Fibroblast of lung (primary cell): ENCODE results near the gene EBF3. TPM values are rescaled to one million over a fixed set of nuclear protein-coding genes. Genes with fewer than 3 reads are reported as not detected.

Source experiments
- DNase-seq, 2 donors: peaks; one replicate each; pipeline versions ENCODE4 v3.0.0 to v3.0.0-alpha.2; 2010; ENCODE audit warnings: low read depth in 2 of 2
- H2AFZ ChIP-seq: 2 replicates; pipeline ENCODE4 v1.5.1; 2012; ENCODE audit warnings: low read length, control low read depth, inconsistent platforms
- H3K27ac ChIP-seq: 2 replicates; pipeline ENCODE4 v1.5.1; 2011; ENCODE audit warnings: low read length, control low read depth; ENCODE audit not compliant: insufficient read depth
- H3K27me3 ChIP-seq: 2 replicates; pipeline ENCODE4 v1.5.1; 2011; ENCODE audit warnings: mild to moderate bottlenecking, low read length; ENCODE audit not compliant: control insufficient read depth, insufficient read depth
- H3K36me3 ChIP-seq: 2 replicates; pipeline ENCODE4 v1.5.1; 2011; ENCODE audit warnings: low read length; ENCODE audit not compliant: control insufficient read depth, insufficient read depth
- H3K4me1 ChIP-seq: 2 replicates; pipeline ENCODE4 v1.5.1; 2011; ENCODE audit warnings: low read length; ENCODE audit not compliant: control insufficient read depth, insufficient read depth; ENCODE audit errors: extremely low read depth
- H3K4me2 ChIP-seq: 2 replicates; pipeline ENCODE4 v1.5.1; 2011; ENCODE audit warnings: low read length, control low read depth; ENCODE audit not compliant: insufficient read depth; ENCODE audit errors: extremely low read depth
- H3K4me3 ChIP-seq, 4 experiments: fragments of 200-600 bp in 1 of 4; sonication (generic) in 1 of 4; replicated peaks in 1 of 4; 2 replicates each; pipeline ENCODE4 v1.5.1; 2011 to 2016; ENCODE audit warnings: low read length in 4 of 4, low read depth in 3 of 4, mild to moderate bottlenecking in 3 of 4, control low read depth in 2 of 4, inconsistent platforms in 1 of 4, mixed read lengths in 1 of 4; ENCODE audit not compliant: insufficient read depth in 1 of 4; ENCODE audit errors: control extremely low read depth in 1 of 4
- H3K79me2 ChIP-seq: 2 replicates; pipeline ENCODE4 v1.5.1; 2012; ENCODE audit warnings: mild to moderate bottlenecking, low read length, inconsistent platforms; ENCODE audit not compliant: control insufficient read depth, insufficient read depth
- H3K9ac ChIP-seq: 2 replicates; pipeline ENCODE4 v1.5.1; 2011; ENCODE audit warnings: mild to moderate bottlenecking, low read length, control low read depth; ENCODE audit not compliant: insufficient read depth
- H3K9me3 ChIP-seq: 2 replicates; pipeline ENCODE4 v1.5.1; 2012; ENCODE audit warnings: low read depth, low read length; ENCODE audit not compliant: control insufficient read depth, insufficient read depth
- H4K20me1 ChIP-seq: 2 replicates; pipeline ENCODE4 v1.5.1; 2011; ENCODE audit warnings: low read length; ENCODE audit not compliant: control insufficient read depth, insufficient read depth; ENCODE audit errors: extremely low read depth
- EZH2 ChIP-seq: IDR thresholded peaks from 2 replicates; pipeline ENCODE4 v1.5.1; 2012; ENCODE audit warnings: low read length, control low read depth, mild to moderate bottlenecking; ENCODE audit errors: missing control alignments
- polyA plus RNA-seq, 2 donors: library from polyadenylated mRNA; depleted of rRNA in 1 of 2; stranded (reverse) in 1 of 2; unstranded in 1 of 2; fragments of >200 nt; gene quantifications; 2 replicates each; pipeline ENCODE4 v1.2.1, GENCODE V29; 2011 to 2012; ENCODE audit warnings: missing spikeins in 1 of 2
- total RNA-seq: library from RNA; depleted of rRNA; stranded (reverse); fragments of >200 nt; gene quantifications from 2 replicates; pipeline ENCODE4 v1.2.1, GENCODE V29; 2014
- TF ChIP-seq, protein P1 (sequence below), 2 donors: IDR thresholded peaks in 1 of 2; conservative IDR thresholded peaks in 1 of 2; 1 replicate in 1 of 2; 2 replicates in 1 of 2; pipeline ENCODE4 v1.5.1; 2011 to 2012; ENCODE audit warnings: low read length in 2 of 2, control low read depth in 1 of 2, inconsistent platforms in 1 of 2, low read depth in 1 of 2, mild to moderate bottlenecking in 1 of 2

The EBF3 gene
- total and polyA plus RNA-seq, 2 donors (not counting 1 experiment from before 2014, with no cell fraction given), result 0.12 to 0.17 TPM

DNA sequence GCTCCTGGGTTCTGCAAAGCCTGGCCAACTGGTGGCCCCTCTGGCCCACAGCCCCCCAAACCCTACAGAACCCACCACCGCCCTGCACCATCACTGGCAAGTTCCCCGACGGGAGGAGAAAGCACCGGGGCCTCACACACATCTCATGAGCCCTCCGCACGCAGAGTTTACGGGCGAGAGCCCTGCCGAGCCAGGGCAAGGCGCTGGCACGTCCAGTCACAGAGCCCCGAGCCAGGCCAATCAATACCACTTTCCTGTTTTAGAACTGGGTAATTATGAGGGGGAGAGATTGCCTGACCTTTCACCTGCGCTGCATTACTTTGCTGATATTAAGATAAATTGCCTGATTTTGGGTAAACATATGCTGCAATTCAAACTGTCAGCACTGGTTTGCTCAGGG lies 113.3 kb downstream of the EBF3 start:
- H3K27ac ChIP-seq, result no peak overlapping the region
- H3K4me1 ChIP-seq, result no peaks in the 10 kb centered on the region
- H3K9ac ChIP-seq, result no peak overlapping the region
- no peaks in the 10 kb centered on the region for H4K20me1 ChIP-seq
- no peak for TF ChIP-seq EZH2
- TF ChIP-seq, protein P1, sequence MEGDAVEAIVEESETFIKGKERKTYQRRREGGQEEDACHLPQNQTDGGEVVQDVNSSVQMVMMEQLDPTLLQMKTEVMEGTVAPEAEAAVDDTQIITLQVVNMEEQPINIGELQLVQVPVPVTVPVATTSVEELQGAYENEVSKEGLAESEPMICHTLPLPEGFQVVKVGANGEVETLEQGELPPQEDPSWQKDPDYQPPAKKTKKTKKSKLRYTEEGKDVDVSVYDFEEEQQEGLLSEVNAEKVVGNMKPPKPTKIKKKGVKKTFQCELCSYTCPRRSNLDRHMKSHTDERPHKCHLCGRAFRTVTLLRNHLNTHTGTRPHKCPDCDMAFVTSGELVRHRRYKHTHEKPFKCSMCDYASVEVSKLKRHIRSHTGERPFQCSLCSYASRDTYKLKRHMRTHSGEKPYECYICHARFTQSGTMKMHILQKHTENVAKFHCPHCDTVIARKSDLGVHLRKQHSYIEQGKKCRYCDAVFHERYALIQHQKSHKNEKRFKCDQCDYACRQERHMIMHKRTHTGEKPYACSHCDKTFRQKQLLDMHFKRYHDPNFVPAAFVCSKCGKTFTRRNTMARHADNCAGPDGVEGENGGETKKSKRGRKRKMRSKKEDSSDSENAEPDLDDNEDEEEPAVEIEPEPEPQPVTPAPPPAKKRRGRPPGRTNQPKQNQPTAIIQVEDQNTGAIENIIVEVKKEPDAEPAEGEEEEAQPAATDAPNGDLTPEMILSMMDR (conservative IDR thresholded peaks at IDR 0.05 in 1 of 2, IDR thresholded peaks at IDR 0.05 in 1 of 2; ENCODE audit: low read depth in 1 of 2, low read length in 2 of 2), result no peak
- H3K4me3 ChIP-seq, result no peak overlapping the region
- H3K4me2 ChIP-seq, result no peak overlapping the region
- H2AFZ ChIP-seq, result no peak overlapping the region
- no peaks in the 10 kb centered on the region for H3K9me3 ChIP-seq
- no peak for DNase-seq
- H3K27me3 ChIP-seq, result no peaks in the 10 kb centered on the region
- no peaks in the 10 kb centered on the region for H3K79me2 ChIP-seq
- H3K36me3 ChIP-seq, result no peaks in the 10 kb centered on the region

DNA sequence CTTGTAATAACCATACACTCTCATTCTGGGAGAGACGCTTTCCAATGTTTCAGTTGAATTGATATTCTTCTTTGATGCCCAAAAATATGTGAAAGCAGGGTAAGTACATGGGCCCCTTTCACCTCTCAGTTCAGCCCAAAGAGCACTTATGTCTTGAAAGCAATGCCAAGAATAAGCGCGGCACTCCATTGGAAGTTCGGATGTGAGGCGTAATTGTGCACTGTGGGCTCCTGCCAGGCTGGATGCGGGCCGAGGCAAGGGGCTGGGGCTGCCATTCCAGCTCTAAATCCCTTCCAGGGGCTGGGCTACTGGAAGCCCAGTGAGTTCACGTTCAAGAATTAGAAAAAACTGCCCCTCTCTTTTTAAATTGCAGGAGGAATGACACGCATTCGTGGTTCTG lies 113.8 kb downstream of the EBF3 start:
- Histone ChIP-seq H3K27me3 (no peaks in the 10 kb centered on the region), H4K20me1 (no peaks in the 10 kb centered on the region), H3K79me2 (no peaks in the 10 kb centered on the region), H3K4me1 (no peaks in the 10 kb centered on the region), H3K9me3 (no peaks in the 10 kb centered on the region), H2AFZ (no peak overlapping the region), H3K27ac (no peak overlapping the region), H3K36me3 (no peaks in the 10 kb centered on the region), H3K4me2 (no peak overlapping the region), H3K4me3 (no peak overlapping the region), H3K9ac (no peak overlapping the region)
- TF ChIP-seq EZH2, result no peak
- TF ChIP-seq, protein P1 (conservative IDR thresholded peaks at IDR 0.05 in 1 of 2, IDR thresholded peaks at IDR 0.05 in 1 of 2; ENCODE audit: low read depth in 1 of 2, low read length in 2 of 2), result no peak
- DNase-seq, result no peak

- no peak overlapping the region for H3K27ac ChIP-seq
- no peaks in the 10 kb centered on the region for H4K20me1 ChIP-seq
- H3K4me2 ChIP-seq, result no peak overlapping the region
- no peaks in the 10 kb centered on the region for H3K36me3 ChIP-seq
- no peak overlapping the region for H3K4me3 ChIP-seq
- no peaks in the 10 kb centered on the region for H3K79me2 ChIP-seq
- H3K27me3 ChIP-seq, result no peaks in the 10 kb centered on the region
- no peak for TF ChIP-seq EZH2
- TF ChIP-seq, protein P1 (conservative IDR thresholded peaks at IDR 0.05 in 1 of 2, IDR thresholded peaks at IDR 0.05 in 1 of 2; ENCODE audit: low read depth in 1 of 2, low read length in 2 of 2), result no peak
- no peak for DNase-seq
- no peak overlapping the region for H2AFZ ChIP-seq
- H3K9me3 ChIP-seq, result no peaks in the 10 kb centered on the region
- no peaks in the 10 kb centered on the region for H3K4me1 ChIP-seq
- H3K9ac ChIP-seq, result no peak overlapping the region
Observed at GRCh38 chr10:129849853-129850252, 114.2 kb downstream of the EBF3 start.
